ENCODE results near the gene RBPJL. TPM values are rescaled to one million over a fixed set of nuclear protein-coding genes. Genes with fewer than 3 reads are reported as not detected.

RBPJL gene
- total RNA-seq, 4 donors from 2014 or later: not detected

- ATAC-seq (ENCODE audit: low FRiP score) (peak; percentile 58), DNase-seq (ENCODE audit: low spot score) (no peak)
- no peak for TF ChIP-seq CTCF (IDR thresholded peaks at IDR 0.05)
These were observed 30.9 kb downstream of the RBPJL start for GRCh38 chr20:45337367-45338120.

- ATAC-seq (ENCODE audit: low FRiP score): no peak
- no peak for DNase-seq (ENCODE audit: low spot score)
- TF ChIP-seq CTCF (IDR thresholded peaks at IDR 0.05): no peak
These were observed 31.7 kb downstream of the RBPJL start for GRCh38 chr20:45338121-45339030.

GRCh38 chr20:45339084-45339483, 32.4 kb downstream of the RBPJL start:
- DNase-seq (ENCODE audit: low spot score) (no peak), ATAC-seq (ENCODE audit: low FRiP score) (no peak)
- TF ChIP-seq CTCF (IDR thresholded peaks at IDR 0.05): no peak

GRCh38 chr20:45339799-45340198, 33.2 kb downstream of the RBPJL start:
- ATAC-seq (ENCODE audit: low FRiP score) (no peak), DNase-seq (ENCODE audit: low spot score) (no peak)
- no peak for TF ChIP-seq CTCF (IDR thresholded peaks at IDR 0.05)

GRCh38 chr20:45340236-45340847, 33.7 kb downstream of the RBPJL start:
- peak; percentile 16 for DNase-seq (ENCODE audit: low spot score)
- no peak for TF ChIP-seq CTCF (IDR thresholded peaks at IDR 0.05)
- no peak for ATAC-seq (ENCODE audit: low FRiP score)

GRCh38 chr20:45340951-45341350, 34.3 kb downstream of the RBPJL start:
- no peak for TF ChIP-seq CTCF (IDR thresholded peaks at IDR 0.05)
- DNase-seq (ENCODE audit: low spot score) (no peak), ATAC-seq (ENCODE audit: low FRiP score) (no peak)

Data from omental fat pad (tissue), 4 donors.